Stimulated activated CD8-positive, alpha-beta memory T cell treated with anti-CD3 and anti-CD28 coated beads, Interleukin-4, amount 100 ng/mL, for 48 hours (primary cell): Measurements from ENCODE around the gene FAM25A.
"Not testable (repeated sequence)": the region's sequence is repeated elsewhere in the genome, so short reads cannot be mapped to it uniquely, and the experiment has no call there.

Experiments used
- DNase-seq: peaks from one replicate; pipeline ENCODE4 v3.0.0-alpha.2; 2020

FAM25A gene

DNA sequence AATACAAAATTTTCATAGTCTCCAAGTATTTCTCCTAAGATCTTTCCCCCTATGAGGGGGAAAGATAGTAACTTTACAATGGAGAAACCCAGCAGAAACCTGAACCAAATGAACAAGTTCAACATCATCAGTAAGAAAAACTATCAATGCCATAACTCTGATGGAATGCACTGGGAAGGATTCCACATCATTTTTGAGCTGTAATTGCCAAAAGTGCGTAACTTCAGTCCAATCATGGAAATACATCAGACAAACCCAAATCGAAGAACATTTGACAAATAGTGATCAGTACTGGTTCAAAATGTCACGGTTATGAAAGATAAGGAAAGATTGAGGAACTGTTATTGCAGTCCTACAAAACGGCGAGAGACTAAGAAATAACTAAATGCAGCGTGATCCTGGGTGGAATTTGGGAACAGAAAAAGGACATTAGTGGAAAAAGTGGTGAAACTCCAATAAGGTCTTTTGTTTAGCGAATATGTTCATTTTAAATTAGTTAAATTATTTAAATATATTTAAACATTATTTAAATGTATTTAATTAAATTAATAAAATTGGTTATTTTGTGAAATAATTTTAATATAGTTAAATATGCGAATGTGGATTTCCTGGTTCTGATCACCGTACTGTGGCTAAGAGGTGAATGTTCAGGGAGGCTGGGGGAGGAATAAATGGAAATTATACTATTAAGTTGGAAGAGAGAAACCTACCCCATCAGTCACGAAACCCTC is 4.9 kb upstream of the FAM25A start:
- not testable (repeated sequence) for DNase-seq

GRCh38 chr10:87018127-87018526 is 2.0 kb upstream of the FAM25A start:
- DNase-seq = not testable (repeated sequence)

GRCh38 chr10:87019066-87019465 is 1.0 kb upstream of the FAM25A start:
- DNase-seq = not testable (repeated sequence)

DNA sequence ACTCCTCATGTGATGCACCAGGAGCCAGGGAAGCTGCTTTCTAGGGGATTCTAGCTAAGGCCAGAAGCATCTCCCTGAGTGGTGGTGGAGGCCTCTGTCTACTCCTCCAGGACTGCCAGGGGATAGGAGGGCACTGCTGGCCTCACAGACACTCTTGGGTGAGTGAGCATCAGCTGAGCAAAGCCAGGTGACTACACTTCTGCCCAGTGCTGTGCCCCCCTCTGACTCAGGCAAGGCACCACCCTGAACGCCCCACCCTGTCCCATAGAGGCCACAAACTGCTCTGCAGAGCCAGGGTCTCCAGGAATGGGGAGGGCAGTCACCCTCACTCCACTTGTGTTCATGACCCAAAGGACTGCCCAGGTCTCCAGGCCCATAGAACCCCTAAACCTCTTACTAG is 590 bp upstream of the FAM25A start:
- DNase-seq = not testable (repeated sequence)

DNA sequence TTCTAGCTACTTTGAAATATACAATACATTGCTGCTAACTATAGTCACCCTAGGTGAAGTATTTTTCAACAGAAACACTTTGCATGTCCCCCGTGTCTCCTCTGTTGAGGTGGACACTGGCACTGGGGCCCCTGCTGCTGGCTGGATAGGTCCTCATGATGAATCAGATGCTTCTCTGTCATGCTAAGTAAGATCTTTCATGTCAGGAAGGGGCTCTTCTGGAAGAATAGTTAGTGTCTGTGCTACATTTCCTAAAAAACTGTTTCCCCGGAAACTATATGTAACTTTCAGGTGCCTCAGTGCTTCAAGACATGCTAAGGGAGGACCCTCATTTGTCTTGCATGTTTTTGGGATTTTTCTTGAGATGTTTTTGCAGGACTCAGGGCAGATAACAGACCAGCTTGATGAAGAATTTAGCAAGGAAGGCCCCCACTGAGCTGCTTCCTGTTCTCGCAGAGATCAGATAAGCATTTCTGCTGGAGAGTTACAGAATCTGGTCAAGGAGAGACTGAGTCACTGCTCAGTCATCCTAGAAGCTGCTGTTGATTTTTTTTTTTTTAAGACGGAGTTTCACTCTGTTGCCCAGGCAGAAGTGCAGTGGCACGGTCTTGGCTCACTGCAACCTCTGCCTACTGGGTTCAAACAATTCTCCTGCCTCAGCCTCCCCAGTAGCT is 5.3 kb downstream of the FAM25A start:
- peak; percentile 37 for DNase-seq

- not testable (repeated sequence) for DNase-seq
These were observed 6.8 kb downstream of the FAM25A start for GRCh38 chr10:87026747-87027508.

- DNase-seq = not testable (repeated sequence)
These were observed 10.3 kb downstream of the FAM25A start for GRCh38 chr10:87030419-87030818.

DNA sequence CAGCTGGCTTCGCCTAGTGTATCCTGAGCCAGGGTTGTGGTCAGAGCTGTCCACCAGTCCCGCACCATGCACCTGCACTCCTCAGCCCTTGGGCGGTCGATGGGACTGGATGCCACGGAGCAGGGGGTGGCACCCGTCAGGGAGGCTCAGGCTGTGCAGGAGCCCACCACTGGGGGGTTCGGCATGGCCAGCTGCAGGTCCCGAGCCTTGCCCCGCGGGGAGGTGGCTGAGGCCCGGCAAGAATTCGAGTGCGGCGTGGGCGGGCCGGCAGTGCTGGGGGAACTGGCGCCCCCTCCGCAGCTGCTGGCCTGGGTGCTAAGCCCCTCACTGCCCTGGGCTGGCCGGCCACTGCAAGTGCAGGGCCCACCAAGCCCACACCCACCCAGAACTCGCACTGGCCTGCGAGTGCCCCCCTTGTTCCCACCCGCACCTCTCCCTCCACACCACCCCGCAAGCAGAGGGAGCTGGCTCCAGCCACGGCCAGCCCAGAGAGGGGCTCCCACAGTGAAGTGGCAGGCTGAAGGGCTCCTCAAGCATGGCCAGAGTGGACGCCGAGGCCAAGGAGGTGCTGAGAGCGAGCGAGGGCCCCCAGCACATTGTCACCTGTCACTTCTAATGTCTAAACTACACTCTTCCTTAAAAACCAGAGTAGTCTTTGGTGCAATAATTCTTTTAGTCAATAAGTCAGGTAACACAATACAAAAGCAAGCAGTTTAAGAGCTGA is 11.0 kb downstream of the FAM25A start:
- no peak for DNase-seq

DNA sequence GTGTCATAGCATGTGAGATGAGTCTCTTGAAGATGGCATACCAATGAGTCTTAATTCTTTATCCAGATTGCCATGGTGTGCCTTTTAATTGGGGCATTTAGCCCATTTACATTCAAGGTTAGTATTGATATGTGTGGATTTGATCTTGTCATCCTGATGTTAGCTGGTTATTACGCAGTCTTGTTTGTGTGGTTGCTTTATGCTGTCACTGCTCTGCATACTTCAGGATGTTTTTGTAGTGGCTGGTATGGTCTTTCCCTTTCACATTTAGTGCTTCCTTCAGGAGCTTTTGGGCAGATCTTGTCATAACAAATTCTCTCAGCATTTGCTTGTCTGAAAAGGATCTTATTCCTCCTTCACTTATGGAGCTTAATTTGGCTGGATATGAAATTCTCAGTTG is 16.5 kb downstream of the FAM25A start:
- no peak for DNase-seq

DNA sequence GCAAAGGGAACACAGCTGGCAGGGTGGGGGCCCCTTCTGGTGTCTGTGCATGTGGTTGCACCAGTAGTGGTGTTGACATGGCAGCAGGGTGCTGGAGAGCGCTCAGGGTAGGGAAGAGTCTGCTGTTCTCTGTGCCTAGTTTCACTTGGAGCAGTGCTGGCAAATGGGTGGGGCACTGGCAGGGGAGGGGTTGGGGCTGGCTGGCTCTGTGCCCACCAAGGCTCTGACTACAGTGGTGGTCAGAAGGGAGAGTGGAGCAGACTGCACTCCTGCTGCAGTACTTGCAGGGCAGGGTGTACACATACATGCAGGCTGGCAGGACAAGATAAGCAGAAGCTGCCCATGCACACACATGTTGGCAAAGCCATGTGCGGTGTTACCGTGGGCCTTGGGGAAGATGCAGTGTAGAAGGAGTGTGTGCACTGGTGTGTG is 18.2 kb downstream of the FAM25A start:
- no peak for DNase-seq

DNA sequence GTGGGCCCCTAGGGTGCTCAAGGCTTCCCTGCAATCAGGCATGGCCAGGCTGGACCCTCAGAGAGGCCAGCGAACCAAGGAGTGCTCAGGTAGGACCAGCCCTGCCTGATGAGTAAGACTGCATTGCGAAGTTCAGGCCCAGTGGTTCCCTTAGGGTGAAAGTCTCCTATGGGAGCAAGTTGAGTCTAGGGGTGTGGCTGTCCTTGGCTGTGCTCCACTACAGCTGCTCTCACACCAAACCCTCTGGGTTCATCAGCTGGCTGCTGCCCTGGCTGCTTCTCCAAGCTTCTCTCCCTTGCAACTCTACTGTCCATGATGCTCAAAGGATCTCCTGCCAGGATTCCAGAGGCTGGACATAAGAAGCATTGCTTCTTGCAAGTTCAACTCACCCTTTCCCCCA is 18.7 kb downstream of the FAM25A start:
- no peak for DNase-seq

DNA sequence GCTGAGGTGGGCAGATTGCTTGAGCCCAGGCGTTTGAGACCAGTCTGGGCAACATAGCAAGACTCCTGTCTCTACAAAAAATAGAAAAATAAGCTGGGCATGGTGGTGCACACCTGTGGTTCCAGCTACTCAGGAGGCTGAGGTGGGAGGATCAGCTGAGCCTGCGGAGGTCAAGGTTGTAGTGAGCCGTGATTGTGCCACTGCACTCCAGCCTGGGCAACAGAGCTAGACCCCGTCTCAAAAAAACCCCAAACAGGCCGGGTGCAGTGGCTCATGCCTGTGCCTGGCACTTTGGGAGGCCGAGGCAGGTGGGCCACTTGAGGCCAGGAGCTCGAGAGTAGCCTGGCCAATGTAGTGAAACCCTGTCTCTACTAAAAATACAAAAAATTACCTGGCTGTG is 23.5 kb downstream of the FAM25A start:
- not testable (repeated sequence) for DNase-seq

GRCh38 chr10:87045434-87045938 is 25.4 kb downstream of the FAM25A start:
- DNase-seq = no peak

- DNase-seq = no peak
These were observed 33.0 kb downstream of the FAM25A start for GRCh38 chr10:87053111-87053510.

DNA sequence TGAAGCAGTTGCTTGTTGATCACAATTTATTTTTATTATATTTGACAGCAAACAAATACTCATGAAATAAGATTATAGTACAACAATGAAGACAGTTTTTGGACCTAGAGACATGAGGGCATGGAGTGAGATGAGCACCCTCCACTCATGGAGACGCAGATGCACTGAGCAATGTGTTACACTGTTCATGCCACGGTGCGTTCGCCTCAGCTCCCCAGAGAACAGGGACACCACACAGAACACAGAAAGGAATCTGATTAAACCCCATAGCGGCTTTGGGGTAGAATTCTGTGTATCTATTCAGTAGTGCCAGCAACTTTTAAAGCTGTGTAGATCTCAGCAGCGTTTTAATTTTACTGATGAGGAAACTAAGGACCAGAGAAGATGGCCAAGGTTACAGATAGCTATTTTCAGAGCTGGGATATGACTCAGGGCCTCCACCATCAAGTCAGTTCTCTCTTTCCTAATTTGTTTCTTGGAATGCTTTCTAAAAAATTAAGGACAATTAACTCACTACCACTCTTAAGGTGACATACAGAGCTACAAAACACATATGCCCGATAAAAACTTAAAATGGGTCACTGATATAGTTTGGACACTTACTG is 33.6 kb downstream of the FAM25A start:
- no peak for DNase-seq

- DNase-seq = peak; percentile 29
These were observed 34.5 kb downstream of the FAM25A start for GRCh38 chr10:87054373-87055295.

GRCh38 chr10:87058171-87058570 is 38.1 kb downstream of the FAM25A start:
- no peak for DNase-seq

DNA sequence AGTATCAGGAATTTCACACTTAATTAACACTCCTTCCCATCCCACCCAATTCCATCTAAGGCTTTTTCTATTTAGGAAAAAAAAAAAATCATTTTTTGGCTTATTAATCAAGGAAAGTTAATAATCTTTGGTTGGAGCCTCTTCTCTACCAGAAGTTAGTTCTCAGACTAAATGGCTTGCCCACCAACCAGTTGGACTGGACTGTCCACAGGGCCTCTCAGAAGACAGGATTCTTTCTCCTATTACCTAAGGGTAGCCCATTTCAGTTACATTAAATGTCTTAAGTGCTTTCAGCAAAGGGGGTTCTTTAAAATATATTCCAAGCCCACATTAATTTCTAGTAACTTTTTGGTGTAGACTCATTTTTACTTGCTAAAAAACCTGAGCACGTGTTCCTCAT is 39.3 kb downstream of the FAM25A start:
- DNase-seq = no peak

GRCh38 chr10:87060280-87060928 is 40.3 kb downstream of the FAM25A start:
- DNase-seq = no peak

DNA sequence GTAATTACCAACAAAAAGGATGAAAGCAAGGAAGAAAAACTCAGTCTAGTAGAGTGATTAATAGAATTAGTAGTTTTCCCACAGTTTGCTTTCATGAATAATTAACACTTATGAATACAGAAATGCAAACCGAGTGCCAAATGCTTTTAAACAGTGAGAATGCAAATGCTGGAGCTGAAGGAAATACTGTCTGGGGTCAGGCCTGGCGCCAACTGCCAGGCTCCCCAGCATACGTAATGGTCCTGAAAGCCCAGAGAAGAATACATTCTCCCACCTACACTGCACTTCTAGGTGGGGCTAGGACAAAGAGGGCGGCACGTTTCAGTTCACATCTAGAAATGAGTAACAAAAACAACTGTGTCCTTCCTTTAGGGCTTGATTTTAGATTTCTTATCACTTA is 44.6 kb downstream of the FAM25A start:
- DNase-seq = no peak

GRCh38 chr10:87066178-87066577 is 46.1 kb downstream of the FAM25A start:
- no peak for DNase-seq
